HUES48 (cell line): ENCODE results near the gene PRAMEF5.
"Not testable (repeated sequence)": the region's sequence is repeated elsewhere in the genome, so short reads cannot be mapped to it uniquely, and the experiment has no call there.

Source experiments
- H3K27ac ChIP-seq: one replicate; pipeline ENCODE4 v1.7.0; 2013; ENCODE audit warnings: low read depth, low read length, inconsistent platforms
- H3K27me3 ChIP-seq: 2 replicates; pipeline ENCODE4 v1.6.1; 2013; ENCODE audit warnings: mild to moderate bottlenecking, low read length; ENCODE audit not compliant: control insufficient read depth, insufficient read depth
- H3K36me3 ChIP-seq: 2 replicates; pipeline ENCODE4 v1.6.1; 2013; ENCODE audit warnings: low read length; ENCODE audit not compliant: control insufficient read depth, insufficient read depth
- H3K4me1 ChIP-seq: 2 replicates; pipeline ENCODE4 v1.6.1; 2013; ENCODE audit warnings: mild to moderate bottlenecking, low read length; ENCODE audit not compliant: control insufficient read depth, insufficient read depth
- H3K4me3 ChIP-seq: 2 replicates; pipeline ENCODE4 v1.5.1; 2013; ENCODE audit warnings: mild to moderate bottlenecking, low read depth, low read length
- H3K9ac ChIP-seq: 2 replicates; pipeline ENCODE4 v1.6.1; 2013; ENCODE audit warnings: mild to moderate bottlenecking, low read depth, low read length, moderate library complexity
- H3K9me3 ChIP-seq: 2 replicates; pipeline ENCODE4 v1.6.1; 2013; ENCODE audit warnings: low read length; ENCODE audit not compliant: control insufficient read depth, insufficient read depth

The PRAMEF5 gene

GRCh38 chr1:13279617-13280016, 25.6 kb downstream of the PRAMEF5 start:
- not testable (repeated sequence) for H3K9ac ChIP-seq, H3K4me1 ChIP-seq, H3K27ac ChIP-seq, H3K27me3 ChIP-seq, H3K36me3 ChIP-seq, H3K9me3 ChIP-seq, H3K4me3 ChIP-seq

DNA sequence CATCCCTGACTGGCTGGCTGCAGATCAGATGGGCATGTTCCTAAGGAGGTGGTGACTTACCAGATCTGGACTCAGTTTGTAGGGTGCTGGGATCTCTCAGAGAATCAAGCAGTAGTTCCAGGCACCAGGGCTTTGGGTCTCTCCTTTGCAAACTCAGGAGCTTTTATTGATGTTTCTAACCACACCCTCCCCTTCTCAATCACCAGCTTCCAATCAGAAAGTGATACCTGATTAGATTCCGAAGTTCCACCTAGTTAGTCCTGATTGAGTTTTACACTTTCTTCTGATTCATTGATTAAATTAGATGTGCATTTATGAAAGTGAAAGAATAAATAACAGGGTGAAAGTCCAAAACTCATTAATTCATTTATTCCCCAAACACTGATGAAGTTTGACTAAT, 31.0 kb downstream of the PRAMEF5 start, which contains the start of gene PRAMEF8:
Gene PRAMEF8 (minus strand): TSS at position 101 of the 400 bp plus-strand sequence. CDS start 1,046 bp downstream, outside the sequence.
- H3K27ac ChIP-seq, H3K36me3 ChIP-seq, H3K4me1 ChIP-seq, H3K27me3 ChIP-seq, H3K9ac ChIP-seq, H3K9me3 ChIP-seq, H3K4me3 ChIP-seq: not testable (repeated sequence)

DNA sequence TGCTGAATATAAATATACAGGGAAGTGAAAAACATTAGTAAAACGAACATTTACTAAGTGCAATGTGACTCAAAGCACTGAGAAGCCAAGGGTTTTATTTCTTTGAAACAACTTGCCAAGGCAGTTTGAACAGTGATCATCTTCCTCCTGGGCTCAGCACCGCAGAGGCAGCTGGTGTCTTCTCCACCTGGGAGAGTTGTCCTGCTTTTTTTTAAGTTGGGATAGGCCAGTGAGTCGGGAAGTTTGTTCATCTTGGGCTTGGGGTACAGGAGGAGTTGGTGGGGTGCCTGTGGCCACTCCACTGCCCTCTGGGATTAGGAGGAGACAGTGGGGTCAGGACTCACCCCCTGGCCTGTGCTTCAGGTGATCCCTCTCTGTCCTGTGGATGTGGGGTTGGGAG, 35.0 kb downstream of the PRAMEF5 start:
- not testable (repeated sequence) for H3K9ac ChIP-seq, H3K36me3 ChIP-seq, H3K4me3 ChIP-seq, H3K27me3 ChIP-seq, H3K27ac ChIP-seq, H3K9me3 ChIP-seq, H3K4me1 ChIP-seq

DNA sequence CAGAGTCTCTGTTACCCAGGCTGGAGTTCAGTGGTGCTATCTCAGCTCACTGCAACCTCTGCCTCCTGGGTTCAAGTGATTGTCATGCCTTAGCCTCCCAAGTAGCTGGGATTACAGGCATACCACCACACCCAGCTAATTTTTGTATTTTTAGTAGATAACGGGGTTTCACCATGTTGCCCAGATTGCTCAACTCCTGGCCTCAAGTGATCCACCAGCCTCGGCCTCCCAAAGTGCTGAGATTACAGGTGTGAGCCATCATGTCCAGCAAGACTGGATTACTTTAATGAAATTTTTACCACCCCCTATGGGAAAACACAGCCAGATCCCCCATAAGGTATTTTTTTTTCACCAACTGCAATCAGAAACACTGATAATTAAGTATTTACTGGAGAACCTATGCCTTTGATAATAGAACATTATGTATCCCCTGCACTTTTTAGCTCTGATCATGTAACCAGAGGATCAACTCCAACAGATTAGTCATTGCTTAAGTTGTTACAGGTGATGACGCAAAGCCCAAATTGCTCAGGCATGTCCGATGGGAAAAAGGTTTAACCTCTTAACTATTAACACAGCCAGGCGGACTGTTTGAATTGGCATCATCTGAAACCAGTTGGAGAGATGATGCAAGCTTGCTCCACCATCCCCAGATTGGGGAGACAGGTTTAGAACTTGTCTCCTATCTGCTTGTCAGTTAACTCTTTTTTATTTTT, 43.4 kb downstream of the PRAMEF5 start:
- H3K4me1 ChIP-seq, H3K27me3 ChIP-seq, H3K9ac ChIP-seq, H3K4me3 ChIP-seq, H3K27ac ChIP-seq, H3K36me3 ChIP-seq, H3K9me3 ChIP-seq: not testable (repeated sequence)

DNA sequence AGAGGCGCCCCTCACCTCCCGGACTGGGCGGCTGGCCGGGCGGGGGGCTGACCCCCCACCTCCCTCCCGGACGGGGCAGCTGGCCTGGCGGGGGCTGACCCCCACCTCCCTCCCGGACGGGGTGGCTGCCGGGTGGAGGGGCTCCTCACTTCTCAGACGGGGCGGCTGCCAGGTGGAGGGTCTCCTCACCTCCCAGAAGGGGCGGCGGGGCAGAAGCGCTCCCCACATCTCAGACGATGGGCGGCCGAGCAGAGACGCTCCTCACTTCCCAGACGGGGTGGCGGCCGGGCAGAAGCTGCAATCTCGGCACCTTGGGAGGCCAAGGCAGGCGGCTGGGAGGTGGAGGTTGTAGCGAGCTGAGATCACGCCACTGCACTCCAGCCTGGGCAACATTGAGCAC, 44.7 kb downstream of the PRAMEF5 start:
- H3K9ac ChIP-seq, H3K4me1 ChIP-seq, H3K9me3 ChIP-seq, H3K27me3 ChIP-seq, H3K27ac ChIP-seq, H3K4me3 ChIP-seq, H3K36me3 ChIP-seq: not testable (repeated sequence)

- H3K9me3 ChIP-seq, H3K27ac ChIP-seq, H3K4me3 ChIP-seq: not testable (repeated sequence)
These were observed 48.2 kb downstream of the PRAMEF5 start for GRCh38 chr1:13302197-13302596.

GRCh38 chr1:13303239-13303638, 49.2 kb downstream of the PRAMEF5 start, which contains the start of gene PRAMEF33:
TSS of gene PRAMEF33 (plus strand) at chr1:13303539. CDS start at chr1:13305955, 2,416 bp downstream.
- not testable (repeated sequence) for H3K36me3 ChIP-seq, H3K9me3 ChIP-seq, H3K27me3 ChIP-seq, H3K9ac ChIP-seq, H3K4me3 ChIP-seq, H3K4me1 ChIP-seq, H3K27ac ChIP-seq

More at GRCh38 chr1:13302197-13302596, 48.2 kb downstream of the PRAMEF5 start:
- H3K36me3 ChIP-seq, H3K4me1 ChIP-seq, H3K27me3 ChIP-seq, H3K9ac ChIP-seq: not testable (repeated sequence)
